AG04449 (cell line): ENCODE measurements around the gene RTRAF.

Experiments
- CTCF ChIA-PET: fragments of 350-600 bp; formaldehyde crosslinking; extraction: SDS; loops from one replicate; lab custom pipeline; 2021; ENCODE audit warnings: antibody characterized with exemption; lab: Yijun Ruan, JAX
- POLR2A ChIA-PET: fragments of 400-600, 350-600 bp; formaldehyde crosslinking; extraction: SDS; loops from one replicate; lab custom pipeline; 2020; ENCODE audit warnings: antibody characterized with exemption, inconsistent platforms; lab: Yijun Ruan, JAX
- DNase-seq: peaks from one replicate; pipeline ENCODE4 v3.0.0-alpha.2; 2010; ENCODE audit warnings: low read depth, low spot score
- H3K4me3 ChIP-seq: 2 replicates; pipeline ENCODE4 v1.5.1; 2011; ENCODE audit warnings: low read depth, mild to moderate bottlenecking, control low read depth, low read length
- TF ChIP-seq, protein P1 (sequence below): IDR thresholded peaks from one replicate; pipeline ENCODE4 v1.5.1; 2011; ENCODE audit warnings: mild to moderate bottlenecking, moderate library complexity, low read length, control low read depth, inconsistent platforms; ENCODE audit not compliant: insufficient read depth; ENCODE audit errors: missing control alignments

RTRAF gene

DNA sequence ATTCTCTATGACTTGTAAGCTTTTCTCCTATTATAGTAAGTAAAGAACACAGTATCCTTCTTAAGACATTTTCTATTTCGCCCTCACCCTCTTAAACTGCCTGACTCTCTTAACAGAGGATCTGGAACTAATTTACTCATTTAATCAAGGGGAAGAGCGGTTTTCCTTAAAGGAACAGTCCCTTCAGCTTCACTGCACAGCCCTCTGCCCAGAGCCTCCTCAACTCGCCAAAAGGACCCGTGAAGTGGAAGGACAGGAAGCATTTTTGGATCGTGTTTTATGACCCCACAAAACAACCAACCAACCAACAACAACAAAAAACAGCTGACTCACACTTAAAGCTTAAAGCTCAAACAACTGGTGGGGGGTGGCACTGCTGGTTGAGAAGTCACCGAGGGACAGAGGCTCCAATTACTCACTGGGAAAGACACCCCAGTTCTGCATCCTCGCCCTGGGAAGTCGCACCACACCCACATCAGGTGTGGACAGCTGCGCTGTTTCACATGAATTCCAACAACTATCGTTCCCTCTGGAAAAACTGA lies 43.8 kb downstream of the RTRAF start:
- ChIA-PET POLR2A (interaction anchor here (0.7 to 1.2 kb wide), 2 partner anchors 9 to 12 kb away, joined by 3 to 4 read pairs; no protein-coding TSS in a partner anchor), CTCF (interaction anchor here (0.9 to 2.9 kb wide), 5 partner anchors 11 to 99 kb away, joined by 3 to 18 read pairs (median 3); no protein-coding TSS in a partner anchor)
- DNase-seq, result no peak
- no peak overlapping the region; the same call in none of the 2 replicates for H3K4me3 ChIP-seq
- TF ChIP-seq, protein P1, sequence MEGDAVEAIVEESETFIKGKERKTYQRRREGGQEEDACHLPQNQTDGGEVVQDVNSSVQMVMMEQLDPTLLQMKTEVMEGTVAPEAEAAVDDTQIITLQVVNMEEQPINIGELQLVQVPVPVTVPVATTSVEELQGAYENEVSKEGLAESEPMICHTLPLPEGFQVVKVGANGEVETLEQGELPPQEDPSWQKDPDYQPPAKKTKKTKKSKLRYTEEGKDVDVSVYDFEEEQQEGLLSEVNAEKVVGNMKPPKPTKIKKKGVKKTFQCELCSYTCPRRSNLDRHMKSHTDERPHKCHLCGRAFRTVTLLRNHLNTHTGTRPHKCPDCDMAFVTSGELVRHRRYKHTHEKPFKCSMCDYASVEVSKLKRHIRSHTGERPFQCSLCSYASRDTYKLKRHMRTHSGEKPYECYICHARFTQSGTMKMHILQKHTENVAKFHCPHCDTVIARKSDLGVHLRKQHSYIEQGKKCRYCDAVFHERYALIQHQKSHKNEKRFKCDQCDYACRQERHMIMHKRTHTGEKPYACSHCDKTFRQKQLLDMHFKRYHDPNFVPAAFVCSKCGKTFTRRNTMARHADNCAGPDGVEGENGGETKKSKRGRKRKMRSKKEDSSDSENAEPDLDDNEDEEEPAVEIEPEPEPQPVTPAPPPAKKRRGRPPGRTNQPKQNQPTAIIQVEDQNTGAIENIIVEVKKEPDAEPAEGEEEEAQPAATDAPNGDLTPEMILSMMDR, result no peak

DNA sequence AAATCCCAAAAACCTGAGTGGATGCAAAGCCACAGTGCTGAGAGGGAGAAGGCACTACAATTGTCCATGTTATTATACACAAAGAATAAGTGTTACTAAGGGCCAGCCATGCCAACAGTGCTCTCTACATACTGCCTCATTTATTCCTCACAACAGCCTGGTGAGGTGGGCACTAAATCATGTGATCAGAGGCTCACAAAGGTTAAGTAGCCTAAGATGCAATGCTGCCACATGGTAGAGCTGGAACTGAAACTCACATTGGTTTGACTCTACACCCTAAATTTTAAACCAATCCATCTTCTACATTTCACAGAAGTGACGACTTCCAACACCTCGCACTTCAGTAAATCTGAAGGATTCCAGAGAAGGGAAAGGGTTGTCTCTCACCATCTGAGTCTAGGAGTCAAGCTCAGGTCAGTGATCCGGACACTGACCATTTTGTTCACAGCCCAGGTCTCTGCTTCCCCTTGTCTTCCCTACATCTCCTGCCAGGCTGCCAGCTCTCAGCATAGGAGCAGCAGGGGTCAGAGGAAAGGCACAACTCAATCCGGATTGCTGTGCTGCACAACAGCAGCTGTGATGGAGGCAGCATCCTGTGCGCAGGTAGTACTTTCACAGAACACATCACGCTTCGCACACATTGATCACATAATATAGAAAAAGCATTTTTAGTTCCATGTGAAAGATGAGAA lies 49.9 kb downstream of the RTRAF start:
- POLR2A ChIA-PET, result no interaction called here
- no peak for DNase-seq
- TF ChIP-seq, protein P1, result no peak
- CTCF ChIA-PET, result interaction anchor here (1.0 kb wide), 1 partner anchor 15 kb away, joined by 3 read pairs; no protein-coding TSS in a partner anchor
- H3K4me3 ChIP-seq, result no peak overlapping the region

DNA sequence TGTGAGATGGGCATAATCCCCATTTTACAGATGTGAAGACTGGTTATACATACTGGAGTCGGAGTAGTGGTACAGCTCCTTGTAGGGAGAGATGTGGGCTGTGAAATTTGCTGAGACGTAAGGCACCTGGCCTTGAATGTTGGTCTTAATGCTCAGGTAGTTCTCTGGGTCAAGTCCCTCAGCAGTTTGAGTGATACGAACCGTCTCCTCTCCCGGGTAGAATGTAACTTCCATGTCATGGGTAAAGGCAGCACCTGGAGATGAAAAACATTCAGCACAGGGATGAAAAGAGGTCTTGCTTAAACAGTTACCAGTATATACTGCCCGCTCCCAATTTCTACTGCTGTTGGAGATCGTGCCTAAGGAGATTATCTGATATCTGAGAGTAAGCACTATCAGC lies 51.3 kb downstream of the RTRAF start:
- ChIA-PET POLR2A (no interaction called here), CTCF (interaction anchor here (0.9 to 1.3 kb wide), 3 partner anchors 9 to 25 kb away, joined by 3 to 6 read pairs (median 6); no protein-coding TSS in a partner anchor)
- DNase-seq, result no peak
- TF ChIP-seq, protein P1, result no peak
- H3K4me3 ChIP-seq, result no peak overlapping the region

DNA sequence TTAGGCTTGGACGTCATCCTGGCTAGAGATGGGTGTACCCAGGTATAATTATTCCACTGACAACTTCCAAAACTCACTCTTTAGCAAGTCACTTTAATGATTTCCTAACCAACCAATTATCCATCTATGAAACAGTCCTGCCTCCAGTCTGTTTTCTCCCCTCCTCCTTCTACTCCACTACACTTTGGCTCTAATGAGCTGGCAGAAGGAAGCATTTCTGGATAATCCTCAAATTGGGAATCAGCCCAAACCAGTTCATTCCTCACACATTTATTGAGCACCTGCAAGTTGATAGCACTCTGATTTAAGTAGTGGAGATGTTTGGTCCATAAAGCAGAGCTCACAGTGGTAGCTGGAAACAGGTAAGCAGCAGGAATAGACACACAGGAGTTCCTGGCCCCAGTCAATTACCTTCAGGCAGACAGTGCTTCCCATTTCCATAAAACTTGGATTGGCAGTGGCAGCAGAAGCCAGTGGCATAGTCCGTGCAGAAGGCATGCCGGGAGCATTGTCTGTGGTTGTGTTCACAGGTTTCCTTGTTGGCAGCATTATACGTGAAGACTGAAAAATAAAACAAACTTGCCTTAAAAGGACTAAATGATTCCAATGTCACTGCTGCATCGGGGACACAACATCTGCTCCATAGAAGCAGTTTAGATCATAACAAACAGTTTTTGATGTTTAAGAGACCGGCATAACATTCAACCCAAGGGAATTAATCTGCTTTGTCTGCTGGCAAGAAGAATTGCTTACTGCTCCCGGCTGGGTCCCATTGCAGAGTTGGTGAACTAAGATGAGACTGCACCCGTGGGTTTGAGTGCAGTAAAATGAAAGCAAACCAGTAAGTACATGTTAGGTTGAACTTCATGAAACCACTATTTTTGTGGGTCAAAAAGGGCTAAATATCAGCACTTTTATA lies 53.3 kb downstream of the RTRAF start:
- CTCF ChIA-PET, result interaction anchor here (0.8 to 4.7 kb wide), 10 partner anchors 8 to 89 kb away, joined by 3 to 36 read pairs (median 7); partner anchors contain the start of gene NID2

DNA sequence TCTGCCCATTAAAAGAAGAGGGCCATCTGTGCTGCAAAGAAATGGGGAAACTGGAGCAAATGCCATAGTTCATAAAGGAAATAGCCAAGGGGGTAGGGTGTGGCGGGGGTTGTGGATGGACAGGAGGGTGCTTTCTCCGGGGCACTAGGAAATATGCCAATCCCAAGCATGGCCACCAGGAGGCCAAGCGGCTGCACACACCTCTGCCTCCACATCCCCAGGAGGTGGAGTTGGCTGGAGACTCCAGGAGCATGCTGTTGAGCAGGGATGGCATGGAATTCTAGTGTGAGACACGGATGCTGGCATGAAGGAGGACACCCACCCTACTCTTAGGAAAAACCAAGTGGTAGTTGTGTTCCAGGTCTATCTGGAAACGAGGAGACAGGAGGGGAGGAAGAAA lies 54.3 kb downstream of the RTRAF start:
- H3K4me3 ChIP-seq, result no peak overlapping the region
- no peak for DNase-seq
- TF ChIP-seq, protein P1, result peak; percentile 59
- CTCF ChIA-PET, result interaction anchor here (0.8 to 4.7 kb wide), 12 partner anchors 9 to 88 kb away, joined by 3 to 36 read pairs (median 7); no protein-coding TSS in a partner anchor
- POLR2A ChIA-PET, result interaction anchor here (1.2 kb wide), 1 partner anchor 25 kb away, joined by 6 read pairs; the partner anchor contains the start of gene NID2

More for the DNA sequence above, 53.3 kb downstream of the RTRAF start:
- DNase-seq, result no peak
- POLR2A ChIA-PET, result interaction anchor here (0.5 to 1.2 kb wide), 2 partner anchors 9 to 26 kb away, joined by 3 to 6 read pairs; partner anchors contain the start of gene NID2
- H3K4me3 ChIP-seq, result no peak overlapping the region
- TF ChIP-seq, protein P1, result no peak
